HG02973 (cell line): Measurements from ENCODE around the gene SLC43A2.
"Not testable (repeated sequence)": the region's sequence is repeated elsewhere in the genome, so short reads cannot be mapped to it uniquely, and the experiment has no call there.

Experiments used
- ATAC-seq: cut with Tn5 transposase; IDR thresholded peaks from one replicate; pipeline ENCODE4 v1.9.1; 2021; ENCODE audit warnings: moderate library complexity; ENCODE audit not compliant: unreplicated experiment

Gene SLC43A2

DNA sequence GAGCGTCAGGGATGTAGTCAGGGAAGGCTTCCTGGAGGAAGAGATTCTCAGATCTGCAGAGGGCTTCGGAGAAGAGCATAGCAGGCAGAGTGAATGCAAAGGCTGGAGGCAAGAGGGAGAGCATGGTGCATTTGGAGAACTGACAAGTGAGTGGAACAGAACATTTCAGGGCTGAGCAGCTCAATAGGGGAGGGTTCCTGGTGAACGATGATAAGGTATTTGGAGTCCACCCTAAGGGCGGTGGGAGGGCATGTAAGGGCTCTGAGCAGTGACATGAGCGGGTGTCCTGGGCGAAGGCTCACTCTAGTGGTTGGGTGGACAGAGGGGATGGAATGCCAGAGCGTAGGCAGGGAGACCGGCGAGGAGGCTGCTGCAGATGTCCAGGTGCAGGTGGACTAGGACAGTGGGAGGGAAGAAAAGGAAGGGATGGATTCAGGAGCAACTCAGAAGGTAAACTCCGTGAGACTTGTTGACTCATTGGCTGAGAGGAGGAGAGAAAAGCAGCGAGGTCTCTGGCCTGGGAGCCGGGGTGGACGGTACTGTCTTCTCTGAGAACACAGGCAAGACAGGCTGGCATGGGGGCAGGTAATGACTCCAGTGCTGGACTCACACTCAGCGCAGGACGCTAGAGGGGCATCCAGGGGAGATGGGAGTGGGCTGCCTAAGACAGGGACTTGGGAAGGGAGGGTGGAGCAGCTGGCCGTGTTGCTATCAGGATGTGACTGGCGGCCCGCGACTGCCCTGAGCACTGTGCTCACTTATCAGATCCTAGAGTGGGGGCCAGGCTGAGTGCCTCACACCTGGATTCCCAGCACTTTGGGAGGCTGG, 64.6 kb downstream of the SLC43A2 start:
- ATAC-seq = no peak

DNA sequence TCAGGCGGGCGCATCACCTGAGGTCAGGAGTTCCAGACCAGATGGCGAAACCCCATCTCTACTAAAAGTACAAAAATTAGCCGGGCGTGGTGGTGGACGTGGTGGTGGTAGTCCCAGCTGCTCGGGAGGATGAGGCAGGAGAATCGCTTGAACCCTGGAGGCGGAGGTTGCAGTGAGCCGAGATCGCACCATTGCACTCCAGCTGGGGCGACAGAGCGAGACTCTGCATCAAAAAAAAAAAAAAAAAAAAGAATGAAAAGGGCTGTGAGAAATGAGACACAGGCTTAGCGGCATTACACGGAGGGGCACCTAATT, 65.2 kb downstream of the SLC43A2 start:
- ATAC-seq = not testable (repeated sequence)

DNA sequence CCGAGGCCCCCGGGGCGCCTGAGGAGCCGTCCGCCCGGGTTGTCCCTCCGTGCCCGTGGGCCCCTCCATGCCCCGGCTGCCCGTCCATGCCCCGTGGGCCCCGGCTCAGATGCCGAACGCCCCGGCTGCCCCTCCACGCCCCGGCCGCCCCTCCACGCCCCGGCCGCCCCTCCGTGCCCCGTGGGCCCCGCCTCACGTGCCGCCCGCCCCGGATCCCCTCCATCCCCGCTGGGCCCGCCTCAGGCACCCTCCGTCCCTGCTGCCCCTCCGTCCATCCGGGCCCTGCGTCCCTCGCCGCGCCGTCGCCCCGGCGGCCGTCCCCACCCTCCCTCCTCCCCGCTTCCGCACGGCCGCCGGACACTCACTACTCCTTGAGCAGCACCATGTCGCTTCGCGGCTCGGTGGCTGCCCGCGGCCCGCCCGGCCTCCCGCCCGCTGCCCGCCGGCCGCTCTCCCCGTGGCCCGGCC, 66.4 kb downstream of the SLC43A2 start:
- ATAC-seq = no peak

DNA sequence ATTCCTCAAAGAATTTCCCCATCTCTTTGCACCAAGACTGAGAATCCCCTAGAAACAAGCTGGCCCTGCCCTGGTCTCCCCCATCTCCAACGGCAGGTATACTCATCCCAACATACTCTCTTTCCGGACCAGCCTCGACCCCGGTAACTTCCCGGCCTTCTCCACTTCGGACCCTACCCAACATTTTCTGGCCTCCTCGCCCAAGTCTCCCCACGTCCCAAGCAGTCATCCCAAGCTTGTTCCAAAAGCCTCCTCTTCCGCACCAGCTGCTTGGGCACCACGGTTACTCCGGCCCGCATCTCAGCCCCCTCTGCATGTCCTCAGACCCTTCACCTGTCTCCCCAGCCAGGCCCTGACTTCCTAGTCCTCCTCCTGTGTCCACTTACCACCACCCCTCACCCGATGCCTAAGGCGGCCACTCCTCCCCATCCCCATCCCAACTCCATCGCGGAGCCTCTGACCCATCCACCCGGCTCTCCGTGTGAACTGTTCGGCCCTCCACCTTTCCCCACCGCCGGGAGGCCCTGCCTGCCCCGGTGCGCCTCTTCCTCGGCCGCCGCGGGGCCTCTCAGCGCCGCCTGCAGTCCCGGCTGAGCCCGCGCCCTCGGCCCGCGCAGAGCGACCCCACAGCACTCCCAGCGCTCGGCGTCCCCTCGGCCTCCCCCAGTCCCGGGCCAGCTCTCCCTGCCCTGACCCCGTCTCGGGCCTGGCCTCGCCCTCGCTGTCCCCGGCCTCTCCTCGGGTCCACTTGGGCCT, 67.0 kb downstream of the SLC43A2 start:
- ATAC-seq = no peak

DNA sequence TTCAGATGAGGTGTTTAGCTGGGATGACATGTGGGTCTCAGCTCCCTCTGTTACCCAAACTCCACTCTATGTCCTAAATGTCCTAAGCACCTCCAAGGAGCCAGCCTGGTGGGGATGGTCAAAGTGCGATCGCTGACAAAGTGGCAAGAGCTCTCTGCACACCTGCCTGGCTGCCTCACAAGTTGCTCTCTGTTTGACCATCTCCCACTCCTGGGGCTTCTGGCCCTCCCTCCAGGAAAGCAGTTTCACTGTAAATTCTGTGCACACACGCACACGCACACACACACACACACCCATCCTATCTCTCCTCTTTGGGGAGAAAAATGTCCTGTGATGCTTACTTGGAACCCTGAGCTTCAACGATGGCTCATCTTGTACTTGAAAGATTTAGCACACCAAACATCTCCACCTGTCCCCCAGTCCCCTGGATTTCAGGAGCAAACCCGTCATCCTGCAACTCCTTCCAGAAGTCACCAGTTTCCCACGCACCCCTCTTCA, 67.7 kb downstream of the SLC43A2 start:
- no peak for ATAC-seq

DNA sequence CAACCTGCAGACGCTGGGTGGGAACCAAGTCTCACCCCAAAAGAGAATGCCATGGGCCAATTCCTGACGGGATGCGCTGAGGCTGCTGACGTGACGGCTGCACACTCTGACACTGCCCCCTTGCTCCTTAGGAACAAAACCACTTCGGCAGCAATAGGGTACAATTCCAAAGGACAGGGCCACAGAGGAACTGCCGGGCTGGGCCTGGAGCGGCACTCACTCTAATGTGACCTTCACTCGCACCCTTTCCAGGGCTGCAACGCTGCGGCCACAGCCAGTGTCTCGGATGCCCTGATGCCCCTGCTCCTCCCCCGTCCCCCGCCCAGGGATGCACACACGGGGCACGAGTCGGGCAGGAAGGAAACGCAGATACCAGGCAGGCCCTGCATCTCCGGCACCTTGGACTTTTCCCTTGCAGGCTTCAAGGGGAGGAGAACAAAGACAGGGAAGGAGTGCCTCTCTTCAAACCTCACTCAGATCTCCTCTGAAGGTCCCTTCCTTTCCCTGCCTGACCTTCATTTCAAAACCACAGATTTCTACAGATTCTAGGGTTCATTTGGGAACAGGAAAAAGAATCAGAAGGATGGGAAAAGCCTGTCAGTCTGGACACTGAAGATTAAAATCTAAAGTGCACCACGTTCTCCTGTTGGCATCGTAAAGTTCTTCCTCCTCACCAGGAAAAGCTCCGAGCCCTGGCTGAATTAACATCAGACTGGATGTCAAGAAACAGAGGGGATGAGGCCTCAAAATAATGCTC, 68.4 kb downstream of the SLC43A2 start:
- ATAC-seq = no peak

DNA sequence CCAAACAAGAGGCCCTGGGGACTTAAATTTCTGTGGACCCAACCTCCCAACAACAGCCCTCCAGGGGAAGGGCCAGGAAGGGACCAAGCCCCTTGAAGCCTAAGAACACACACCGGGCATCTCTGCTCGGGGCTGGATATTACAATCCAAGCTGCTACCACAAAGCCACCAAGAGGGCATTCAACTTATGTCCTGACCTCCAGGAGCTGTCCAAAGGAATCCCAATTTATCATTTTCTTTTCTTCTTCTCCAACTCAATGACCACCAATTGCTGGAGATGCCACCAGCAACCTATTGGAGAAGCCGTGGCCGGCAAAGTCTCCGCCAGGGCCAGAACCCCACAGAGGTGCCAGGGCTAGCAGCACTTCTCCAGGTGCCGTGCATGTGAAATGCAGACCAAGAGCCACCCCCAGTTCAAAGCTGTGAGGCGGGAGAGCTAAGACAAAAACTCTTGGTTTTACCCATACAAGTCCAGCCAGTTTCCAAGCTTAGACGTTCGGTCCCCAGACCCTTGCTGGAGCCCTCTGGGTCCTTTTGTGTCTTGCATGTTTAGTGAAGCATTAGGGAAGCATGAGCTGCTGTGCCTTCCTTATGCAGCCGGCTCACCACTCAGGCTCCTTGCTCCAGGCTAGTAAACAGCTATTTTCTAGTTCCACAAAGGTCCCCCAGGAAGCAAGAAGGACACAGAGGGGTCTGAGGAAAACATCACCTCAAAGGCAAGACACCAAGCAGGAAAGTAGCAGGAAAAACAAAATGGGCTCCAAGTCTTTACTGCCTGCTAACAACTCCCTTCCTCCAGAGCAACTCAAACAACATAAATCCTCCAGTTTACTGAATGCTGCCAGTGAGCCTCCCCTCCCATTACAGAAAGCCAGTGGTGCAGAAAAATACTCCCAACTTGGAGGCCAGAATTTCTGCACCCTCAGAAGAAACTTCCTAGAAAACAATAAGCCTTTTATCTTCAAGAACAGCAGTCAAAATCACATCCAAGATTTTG, 69.3 kb downstream of the SLC43A2 start:
- ATAC-seq = no peak

DNA sequence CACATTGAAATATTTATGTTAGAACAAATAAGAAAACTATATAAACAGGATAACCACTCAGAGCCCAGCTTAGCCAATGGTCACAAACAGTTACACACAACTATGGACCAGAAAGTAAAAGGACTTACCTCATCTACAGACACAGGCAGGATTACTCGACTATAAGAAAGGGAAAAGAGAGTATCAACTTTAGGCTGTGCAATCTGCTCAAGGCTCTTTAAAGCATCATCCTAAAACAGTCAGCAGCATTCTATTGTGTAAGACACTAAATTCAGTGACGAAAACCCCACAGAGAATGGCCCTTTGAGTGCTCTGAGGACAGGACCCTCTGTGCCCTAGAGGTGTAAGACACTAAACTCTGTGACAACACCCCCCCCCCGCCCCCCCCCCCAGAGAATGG, 70.2 kb downstream of the SLC43A2 start:
- ATAC-seq = no peak

DNA sequence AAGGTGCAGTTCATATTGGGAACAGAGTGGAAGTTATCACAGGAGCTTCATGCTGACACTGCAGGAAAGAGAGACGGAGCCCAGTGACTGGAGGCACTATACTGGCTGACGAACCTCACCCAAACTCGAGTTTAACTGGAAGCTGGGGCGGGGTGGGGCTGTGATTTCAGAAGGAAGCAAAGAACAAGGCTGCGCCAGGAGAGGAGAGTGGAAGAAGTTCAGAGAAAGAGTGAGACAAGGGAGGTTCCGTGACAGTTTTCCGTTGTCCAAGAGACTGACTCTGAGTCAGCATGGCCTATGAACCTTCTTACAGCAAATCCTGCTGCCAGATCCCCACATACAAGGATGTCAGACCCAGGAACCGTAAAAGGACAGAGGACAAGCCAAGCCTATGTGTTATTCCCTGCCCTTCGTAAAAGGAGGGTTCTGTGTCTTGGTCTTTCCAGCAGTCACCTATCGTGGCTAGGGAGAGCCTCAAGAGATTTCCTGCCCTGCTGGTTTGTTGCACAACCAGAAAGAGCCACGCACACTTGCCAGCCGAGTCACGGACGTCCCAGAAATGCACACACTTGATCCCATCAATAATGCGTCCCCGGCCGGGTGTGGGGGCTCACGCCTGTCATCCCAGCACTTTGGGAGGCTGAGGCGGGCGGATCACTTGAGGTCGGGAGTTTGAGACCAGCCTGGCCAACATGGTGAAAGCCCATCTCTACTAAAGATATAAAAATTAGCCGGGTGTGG, 71.1 kb downstream of the SLC43A2 start:
- ATAC-seq = no peak

DNA sequence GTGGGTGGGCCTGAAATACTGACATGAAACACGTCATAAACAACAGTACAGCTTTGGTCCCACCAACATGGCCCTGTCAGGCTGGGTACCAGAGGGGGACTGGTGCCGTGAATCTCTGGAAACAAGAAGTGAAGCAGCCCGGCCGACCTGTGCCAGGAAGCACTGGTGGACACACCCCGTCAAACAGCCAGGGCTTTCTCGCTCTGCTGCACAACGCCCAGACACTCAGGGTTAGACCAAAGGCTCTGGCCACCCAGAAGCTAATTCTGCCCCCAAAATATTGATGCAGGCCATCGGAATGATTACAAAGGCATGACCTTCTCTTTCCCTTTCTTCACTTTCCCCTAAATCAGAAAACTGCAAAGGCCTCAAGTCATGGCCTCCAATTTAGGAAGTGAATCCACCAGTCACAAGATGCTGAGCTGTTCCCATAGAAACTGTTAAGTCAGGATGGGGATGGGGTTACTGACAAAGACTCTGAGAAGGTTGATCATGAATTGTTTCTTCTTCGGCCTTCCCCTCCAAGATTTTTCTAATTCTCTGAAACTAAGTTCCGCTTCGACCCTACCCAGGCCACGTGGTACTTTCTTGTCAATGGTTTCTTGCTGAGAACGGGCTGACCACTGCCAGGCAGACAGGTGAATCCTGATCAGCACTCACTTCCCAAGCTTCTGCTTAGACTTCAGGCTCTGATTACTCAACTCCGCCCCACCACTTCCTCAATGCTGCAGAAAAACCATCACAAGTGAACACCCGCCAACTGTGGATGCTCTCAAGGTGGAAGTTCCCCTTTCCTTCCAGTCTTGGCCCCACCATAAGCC, 72.8 kb downstream of the SLC43A2 start:
- ATAC-seq = no peak

DNA sequence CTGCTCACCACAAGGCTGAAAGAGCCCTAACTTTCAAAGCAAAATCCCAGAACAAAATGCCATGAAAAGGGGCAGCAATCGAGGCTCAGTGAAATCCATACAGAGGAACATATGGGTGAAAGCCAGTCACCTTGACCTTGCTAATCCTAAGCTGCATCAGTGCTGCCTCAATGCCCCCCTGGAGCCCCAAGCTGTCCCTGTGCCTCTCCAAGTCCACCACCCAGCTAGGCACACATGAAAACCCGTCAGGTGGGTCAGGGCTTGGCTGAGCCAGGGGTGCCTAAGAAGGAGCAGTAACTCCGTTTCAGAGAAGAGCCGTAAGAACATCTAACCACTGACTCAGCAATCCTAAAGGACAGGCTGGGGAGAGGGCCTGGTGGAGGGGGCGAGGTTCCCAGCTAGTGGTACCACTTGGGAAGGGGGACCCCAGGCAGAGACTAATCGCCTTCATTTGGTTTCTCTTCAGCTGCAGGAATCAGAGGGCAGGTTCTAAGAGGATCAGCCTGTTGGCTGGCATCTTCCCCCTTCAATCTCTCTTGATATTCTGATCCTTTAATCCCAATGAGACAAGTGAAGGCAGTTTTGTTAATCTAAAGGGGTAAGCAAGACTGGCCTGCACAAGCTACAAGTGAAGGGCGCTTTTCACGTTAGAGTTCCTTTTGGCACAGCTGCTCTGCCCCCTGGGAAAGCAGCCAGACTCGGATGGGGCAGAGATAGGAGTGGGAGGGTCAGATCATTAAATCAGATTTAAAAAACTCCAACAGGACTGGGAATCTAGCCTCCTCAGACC, 73.7 kb downstream of the SLC43A2 start:
- ATAC-seq = no peak

DNA sequence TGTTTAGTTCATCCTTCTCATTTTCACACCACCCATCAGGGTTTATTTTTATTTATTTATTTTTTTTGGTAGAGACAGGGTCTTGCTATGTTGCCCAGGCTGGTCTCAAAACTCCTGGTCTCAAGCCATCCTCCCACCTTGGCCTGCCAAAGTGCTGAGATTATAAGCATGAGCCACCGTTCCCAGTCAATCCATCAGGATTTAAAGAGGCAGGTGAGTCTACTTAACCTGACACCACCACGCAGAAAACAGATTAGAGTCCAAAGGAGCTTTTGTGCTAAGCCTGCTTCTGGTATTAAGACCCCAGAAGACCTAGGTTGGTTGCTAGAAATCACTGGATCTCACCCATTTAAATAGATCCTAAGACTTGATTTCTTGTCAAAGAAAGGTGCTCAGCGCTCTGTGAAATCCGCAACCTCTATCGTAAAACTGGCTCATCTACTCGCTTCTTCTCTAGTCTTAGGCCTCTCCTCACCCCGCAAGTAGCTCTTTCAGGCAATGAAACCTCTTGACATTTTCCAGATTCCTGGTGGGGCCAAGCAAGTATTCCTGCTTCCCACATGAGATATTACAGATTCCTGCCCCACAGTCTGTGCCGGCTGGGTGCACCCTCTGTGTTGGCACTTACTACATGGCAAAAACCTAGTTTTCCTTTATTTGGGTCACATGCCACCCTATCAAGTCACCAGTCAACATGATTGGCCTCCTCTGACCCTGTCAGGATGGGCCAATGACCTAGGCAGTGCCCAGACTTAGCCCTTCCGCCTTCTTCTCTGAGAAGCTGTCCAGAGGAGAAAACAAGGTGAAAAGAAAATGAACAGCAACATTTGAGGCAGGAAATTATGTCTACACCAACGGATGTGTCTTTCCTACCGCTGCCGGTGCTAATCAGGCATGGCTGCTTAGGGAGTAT, 75.0 kb downstream of the SLC43A2 start:
- ATAC-seq = no peak

DNA sequence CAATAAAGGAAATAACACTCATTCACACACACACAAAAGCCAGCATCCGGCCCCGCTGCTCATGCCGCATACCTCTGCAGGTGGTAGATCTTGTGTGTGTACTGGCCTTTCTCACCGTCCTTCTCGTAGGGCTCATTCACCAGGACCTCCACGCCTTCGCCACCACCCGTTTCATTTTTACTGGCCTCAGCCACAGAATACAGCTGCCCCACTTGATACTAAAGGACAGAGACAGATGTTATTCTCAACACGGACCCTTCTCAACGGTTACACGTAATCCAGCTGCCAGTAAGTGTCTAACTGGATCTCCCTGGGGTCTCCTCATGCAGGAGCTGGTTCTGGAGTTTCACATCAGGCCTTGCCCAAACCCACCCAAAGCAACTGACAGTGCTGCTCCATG, 75.7 kb downstream of the SLC43A2 start:
- ATAC-seq = no peak

DNA sequence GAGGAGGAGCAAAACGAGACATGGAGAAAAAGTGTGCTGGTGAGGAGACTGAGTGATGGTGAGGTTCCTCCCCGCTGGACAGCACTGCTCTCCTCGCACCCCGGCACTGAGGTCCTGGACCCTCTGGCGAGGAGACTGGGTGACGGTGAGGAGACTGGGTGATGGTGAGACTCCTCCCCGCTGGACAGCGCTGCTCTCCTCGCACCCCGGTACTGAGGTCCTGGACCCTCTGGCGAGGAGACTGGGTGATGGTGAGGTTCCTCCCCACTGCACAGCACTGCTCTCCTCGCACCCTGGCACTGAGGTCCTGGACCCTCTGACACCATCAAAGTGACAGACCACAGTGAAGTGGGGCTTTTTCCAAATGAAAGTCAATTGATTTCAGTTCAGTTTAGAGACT, 76.9 kb downstream of the SLC43A2 start:
- ATAC-seq = no peak

DNA sequence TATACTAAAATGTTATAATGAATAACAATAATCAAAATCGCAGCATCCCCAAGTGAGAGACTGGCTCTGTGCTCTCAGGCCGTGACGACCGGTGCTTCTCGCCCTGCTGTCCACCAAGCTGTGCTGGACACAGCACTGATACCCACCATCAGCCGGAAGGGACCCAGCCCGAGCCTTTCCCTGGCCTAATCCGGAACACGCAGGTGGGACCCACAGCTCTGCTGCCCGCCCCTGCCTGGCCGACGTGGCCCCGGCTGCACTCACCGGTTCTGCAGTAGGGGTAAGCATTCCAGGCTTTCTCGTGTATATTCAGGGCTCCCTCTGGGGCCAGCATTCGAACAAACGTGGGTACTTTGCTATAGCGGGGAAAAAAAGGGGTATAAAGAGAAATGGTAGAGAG, 80.6 kb downstream of the SLC43A2 start:
- no peak for ATAC-seq

DNA sequence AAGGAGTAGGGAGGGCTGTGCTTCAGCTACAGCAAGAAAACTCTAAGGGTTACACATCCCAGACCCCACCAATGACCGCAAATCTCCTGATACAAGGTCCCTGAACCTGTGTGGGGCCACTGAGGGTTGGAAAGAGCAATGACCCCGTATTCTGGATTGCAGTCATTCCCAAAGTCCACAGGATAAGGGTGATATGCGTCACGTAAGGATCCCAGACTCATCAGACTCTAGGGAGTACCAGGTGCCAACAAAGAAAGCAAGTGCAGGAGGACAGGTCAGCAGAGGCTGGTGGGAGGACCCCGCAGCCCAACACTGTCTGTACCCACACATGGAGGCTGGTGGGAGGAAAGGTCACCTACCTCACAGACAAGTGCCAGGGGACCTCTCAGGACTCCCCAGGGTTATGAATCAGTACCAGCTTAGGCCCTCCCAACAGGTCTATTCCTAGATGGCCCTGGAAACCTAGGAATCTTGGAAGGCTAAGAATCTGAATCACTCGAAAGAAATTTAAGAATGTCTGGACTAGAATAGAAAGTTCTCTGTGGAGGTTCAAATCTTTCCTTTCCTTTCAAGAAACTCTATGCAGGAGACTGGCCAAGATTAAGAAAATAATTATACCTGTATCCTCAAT, 82.2 kb downstream of the SLC43A2 start:
- no peak for ATAC-seq
